HFFc6 (cell line): ENCODE results near the gene CBR3. TPM values are rescaled to one million over a fixed set of nuclear protein-coding genes. Genes with fewer than 3 reads are reported as not detected.
A peak's percentile ranks its signal among the peaks of the same experiment; 100 is the strongest.

Experiments
- DNase-seq: peaks from one replicate; pipeline ENCODE4 v3.0.0-alpha.2; 2018
- H3K27ac Mint-ChIP-seq: 2 replicates; pipeline ENCODE4 v1.8.0; 2020; ENCODE audit warnings: mild to moderate bottlenecking, mixed read lengths
- H3K27me3 Mint-ChIP-seq: 2 replicates; pipeline ENCODE4 v1.8.0; 2021; ENCODE audit warnings: mild to moderate bottlenecking, moderate library complexity, mixed read lengths; ENCODE audit not compliant: insufficient read depth
- H3K36me3 Mint-ChIP-seq: 2 replicates; pipeline ENCODE4 v1.8.0; 2021; ENCODE audit warnings: low read depth, mixed read lengths
- H3K4me1 Mint-ChIP-seq: 2 replicates; pipeline ENCODE4 v1.8.0; 2020; ENCODE audit warnings: low read depth, mixed read lengths
- H3K4me3 Mint-ChIP-seq: 2 replicates; pipeline ENCODE4 v1.8.0; 2020; ENCODE audit warnings: mild to moderate bottlenecking, moderate library complexity, mixed read lengths
- H3K9me3 Mint-ChIP-seq: 2 replicates; pipeline ENCODE4 v1.8.0; 2020; ENCODE audit warnings: mild to moderate bottlenecking, mixed read lengths
- CTCF ChIP-seq: fragments of 200-600 bp; sonication (generic); IDR thresholded peaks from 2 replicates; pipeline ENCODE4 v1.5.0; 2021; ENCODE audit warnings: antibody characterized with exemption, mild to moderate bottlenecking
- long read RNA-seq: library from polyadenylated mRNA; unstranded; transcript quantifications from one replicate; pipeline ENCODE4 v2.0.0, GENCODE V29; 2019
- total RNA-seq, 6 experiments: library from RNA; stranded (reverse); fragmentation: NEBNext Ultra II Directional; extraction: Animal tissue kit (Norgen Biotek cat#: 25700); gene quantifications; 2 replicates in 1 of 6; 3 replicates in 5 of 6; pipeline ENCODE4 v1.2.3, GENCODE V29; 2021

CBR3 gene
- total RNA-seq: 10 to 100 TPM; 15.1 to 25.9 (median 23.5) TPM
- long read RNA-seq, transcript CBR3-201 (3 exons, 1,169 nt): major isoform, 22 of 23 reads
- long read RNA-seq, partial matches to known transcripts: 1 of 23 reads
- long read RNA-seq, other reads (novel, unspliced or antisense): 0 of 23 reads

- Mint-ChIP-seq H3K9me3 (no peaks in the 10 kb centered on the region), H3K27me3 (no peaks in the 10 kb centered on the region), H3K4me1 (peaks cover 43% of the 10 kb centered on the region), H3K27ac (peak within 1 kb of the TSS; percentile 90), H3K4me3 (peak within 1 kb of the TSS; percentile 94), H3K36me3 (no peaks in the 10 kb centered on the region; the same call in 1 of the 2 replicates)
- DNase-seq: peak; percentile 54
- no peak for TF ChIP-seq CTCF
These were observed at the start of gene CBR3 for GRCh38 chr21:36134803-36135390. Gene CBR3, plus strand, starts transcription at chr21:36135079. Its CDS starts 114 bp downstream, at chr21:36135193.

- Mint-ChIP-seq H3K27ac (peak overlapping the region; percentile 69), H3K4me1 (peaks cover 15% of the 10 kb centered on the region), H3K27me3 (peaks cover 3% of the 10 kb centered on the region), H3K36me3 (no peaks in the 10 kb centered on the region), H3K9me3 (no peaks in the 10 kb centered on the region), H3K4me3 (no peak overlapping the region)
- peak; percentile 37; the same call in 1 of the 2 replicates for TF ChIP-seq CTCF
- DNase-seq: peak; percentile 10
These were observed 47.3 kb upstream of the CBR3 start for GRCh38 chr21:36087362-36088138.

GRCh38 chr21:36089946-36090345, 44.9 kb upstream of the CBR3 start:
- peaks cover 21% of the 10 kb centered on the region for H3K4me1 Mint-ChIP-seq
- peaks cover 8% of the 10 kb centered on the region for H3K36me3 Mint-ChIP-seq
- H3K27me3 Mint-ChIP-seq: peaks cover 4% of the 10 kb centered on the region; the same call in 1 of the 2 replicates
- peaks cover 8% of the 10 kb centered on the region for H3K9me3 Mint-ChIP-seq
- H3K27ac Mint-ChIP-seq: no peak overlapping the region
- no peak for TF ChIP-seq CTCF
- no peak overlapping the region for H3K4me3 Mint-ChIP-seq
- no peak for DNase-seq

GRCh38 chr21:36092681-36093080, 42.2 kb upstream of the CBR3 start:
- peak; percentile 9 for DNase-seq
- Mint-ChIP-seq H3K9me3 (peaks cover 8% of the 10 kb centered on the region), H3K4me3 (no peak overlapping the region), H3K4me1 (peaks cover 25% of the 10 kb centered on the region), H3K36me3 (peaks cover 8% of the 10 kb centered on the region), H3K27me3 (peaks cover 19% of the 10 kb centered on the region), H3K27ac (no peak overlapping the region)
- no peak for TF ChIP-seq CTCF

DNA sequence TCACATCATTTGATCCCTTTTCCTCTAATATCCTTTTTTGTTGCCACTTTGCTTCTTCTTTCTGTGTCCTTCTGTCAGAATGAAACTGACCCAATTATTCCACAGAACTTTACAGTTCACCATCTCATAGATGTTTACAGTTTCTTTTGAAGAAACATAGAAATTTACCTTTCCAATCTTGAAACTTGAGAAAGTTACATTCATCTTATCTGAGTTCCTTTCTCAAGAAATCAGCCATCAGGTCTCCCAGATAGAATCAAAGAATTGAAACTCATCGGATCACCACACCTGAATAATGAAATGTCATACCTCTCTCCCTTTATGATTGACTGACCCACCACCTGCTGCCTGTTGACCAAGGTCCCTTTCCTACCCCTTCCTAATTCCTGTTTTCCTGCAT, 41.4 kb upstream of the CBR3 start:
- H3K27me3 Mint-ChIP-seq: peaks cover 19% of the 10 kb centered on the region
- peaks cover 8% of the 10 kb centered on the region for H3K36me3 Mint-ChIP-seq
- H3K9me3 Mint-ChIP-seq: peaks cover 8% of the 10 kb centered on the region
- no peak for TF ChIP-seq CTCF
- peaks cover 29% of the 10 kb centered on the region for H3K4me1 Mint-ChIP-seq
- no peak overlapping the region for H3K4me3 Mint-ChIP-seq
- no peak overlapping the region for H3K27ac Mint-ChIP-seq
- no peak for DNase-seq
